ENCODE results near the gene VCX3B. TPM values are rescaled to one million over a fixed set of nuclear protein-coding genes. Genes with fewer than 3 reads are reported as not detected.

Gene VCX3B
- total RNA-seq = not detected in 2 replicates

GRCh38 chrX:8464530-8464929, at the start of gene VCX3B:
Gene VCX3B, plus strand, starts transcription at chrX:8464830. Its CDS starts 621 bp downstream, at chrX:8465451.

All from placental pericyte (primary cell).